Mammary epithelial cell (primary cell): Measurements from ENCODE around the gene TSPYL1.

ENCODE experiments used
- EZH2 ChIP-seq: IDR thresholded peaks from 2 replicates; pipeline ENCODE4 v1.6.1; 2012; ENCODE audit warnings: low read length, inconsistent platforms, borderline replicate concordance
- TF ChIP-seq, protein P1 (sequence below), 2 donors: IDR thresholded peaks in 1 of 2; conservative IDR thresholded peaks in 1 of 2; 2 replicates each; pipeline ENCODE4 v1.5.1; 2011 to 2012; ENCODE audit warnings: inconsistent platforms in 2 of 2, low read length in 2 of 2, mild to moderate bottlenecking in 2 of 2, control low read depth in 1 of 2, low read depth in 1 of 2; ENCODE audit not compliant: insufficient read depth in 1 of 2; ENCODE audit errors: extremely low read depth in 1 of 2

DNA sequence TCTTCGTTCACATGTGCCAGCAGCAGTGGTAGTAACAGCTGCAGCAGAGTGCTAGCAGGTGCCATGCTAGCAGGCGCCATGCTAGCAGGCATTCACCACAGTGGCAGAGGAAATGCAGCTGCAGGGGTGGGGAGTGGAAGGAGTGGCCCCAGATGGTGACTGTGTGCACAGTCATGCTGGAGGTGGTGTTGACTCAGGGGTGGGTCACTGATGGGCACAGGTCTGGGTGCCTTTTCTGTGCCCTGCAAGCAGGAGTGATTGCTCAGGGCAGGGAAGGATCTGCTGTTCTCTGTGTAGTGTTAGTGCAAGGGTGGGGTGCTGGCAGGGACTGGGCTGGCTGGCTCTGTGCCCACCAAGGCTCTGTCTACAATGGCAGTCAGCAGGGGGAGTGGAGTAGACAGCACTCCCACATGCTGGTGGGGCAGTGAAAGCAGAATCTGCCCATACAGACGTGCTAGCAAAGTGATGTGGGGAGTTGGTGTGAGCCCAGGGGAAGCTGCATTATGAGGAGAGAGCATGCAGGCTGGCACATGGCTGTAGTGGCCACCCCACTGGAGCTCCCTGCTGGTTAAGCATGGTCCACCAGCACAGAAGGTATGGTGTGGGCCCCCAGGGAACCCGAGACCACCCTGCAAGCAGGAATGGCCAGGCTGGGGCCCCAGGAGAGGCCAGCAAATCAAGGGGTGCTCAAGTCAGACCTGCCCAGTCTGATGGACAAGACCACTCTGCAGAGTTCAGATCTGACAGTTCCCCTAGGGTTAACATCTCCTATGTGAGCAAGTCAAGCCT is 14.5 kb downstream of the TSPYL1 start:
- TF ChIP-seq EZH2, result no peak
- TF ChIP-seq, protein P1, sequence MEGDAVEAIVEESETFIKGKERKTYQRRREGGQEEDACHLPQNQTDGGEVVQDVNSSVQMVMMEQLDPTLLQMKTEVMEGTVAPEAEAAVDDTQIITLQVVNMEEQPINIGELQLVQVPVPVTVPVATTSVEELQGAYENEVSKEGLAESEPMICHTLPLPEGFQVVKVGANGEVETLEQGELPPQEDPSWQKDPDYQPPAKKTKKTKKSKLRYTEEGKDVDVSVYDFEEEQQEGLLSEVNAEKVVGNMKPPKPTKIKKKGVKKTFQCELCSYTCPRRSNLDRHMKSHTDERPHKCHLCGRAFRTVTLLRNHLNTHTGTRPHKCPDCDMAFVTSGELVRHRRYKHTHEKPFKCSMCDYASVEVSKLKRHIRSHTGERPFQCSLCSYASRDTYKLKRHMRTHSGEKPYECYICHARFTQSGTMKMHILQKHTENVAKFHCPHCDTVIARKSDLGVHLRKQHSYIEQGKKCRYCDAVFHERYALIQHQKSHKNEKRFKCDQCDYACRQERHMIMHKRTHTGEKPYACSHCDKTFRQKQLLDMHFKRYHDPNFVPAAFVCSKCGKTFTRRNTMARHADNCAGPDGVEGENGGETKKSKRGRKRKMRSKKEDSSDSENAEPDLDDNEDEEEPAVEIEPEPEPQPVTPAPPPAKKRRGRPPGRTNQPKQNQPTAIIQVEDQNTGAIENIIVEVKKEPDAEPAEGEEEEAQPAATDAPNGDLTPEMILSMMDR (conservative IDR thresholded peaks at IDR 0.05 in 1 of 2, IDR thresholded peaks at IDR 0.05 in 1 of 2; ENCODE audit: extremely low read depth in 1 of 2, insufficient read depth in 1 of 2, low read depth in 1 of 2, low read length in 2 of 2), result no peak
